Measurements from ENCODE around the gene LRRC37A.
"Not testable (repeated sequence)": the region's sequence is repeated elsewhere in the genome, so short reads cannot be mapped to it uniquely, and the experiment has no call there.

DNA sequence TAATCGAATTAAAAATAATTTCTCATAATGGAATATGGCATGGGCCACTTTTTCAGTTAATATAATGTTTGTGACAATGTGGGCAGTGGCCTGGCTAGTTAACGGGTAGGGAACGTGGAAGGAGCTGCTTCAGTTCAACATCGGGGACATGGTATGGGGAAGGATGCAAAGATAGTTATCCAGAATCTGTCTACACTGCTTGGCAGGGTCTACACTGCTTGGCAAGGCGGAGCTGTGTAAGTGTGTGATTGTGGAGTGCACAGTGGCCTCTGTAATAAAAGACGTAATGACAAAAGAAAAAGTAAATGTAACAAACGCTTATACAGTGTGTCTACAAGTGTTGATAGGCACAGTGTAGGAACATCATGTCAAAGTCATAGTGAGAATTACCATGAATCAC, 7.3 kb upstream of the LRRC37A start:
- TF ChIP-seq EZH2 (IDR thresholded peaks at IDR 0.05; ENCODE audit: borderline replicate concordance, low read depth, low read length, severe bottlenecking); POLR2A (IDR thresholded peaks at IDR 0.05; ENCODE audit: low read depth, low read length): not testable (repeated sequence)
- TF ChIP-seq, protein P1, sequence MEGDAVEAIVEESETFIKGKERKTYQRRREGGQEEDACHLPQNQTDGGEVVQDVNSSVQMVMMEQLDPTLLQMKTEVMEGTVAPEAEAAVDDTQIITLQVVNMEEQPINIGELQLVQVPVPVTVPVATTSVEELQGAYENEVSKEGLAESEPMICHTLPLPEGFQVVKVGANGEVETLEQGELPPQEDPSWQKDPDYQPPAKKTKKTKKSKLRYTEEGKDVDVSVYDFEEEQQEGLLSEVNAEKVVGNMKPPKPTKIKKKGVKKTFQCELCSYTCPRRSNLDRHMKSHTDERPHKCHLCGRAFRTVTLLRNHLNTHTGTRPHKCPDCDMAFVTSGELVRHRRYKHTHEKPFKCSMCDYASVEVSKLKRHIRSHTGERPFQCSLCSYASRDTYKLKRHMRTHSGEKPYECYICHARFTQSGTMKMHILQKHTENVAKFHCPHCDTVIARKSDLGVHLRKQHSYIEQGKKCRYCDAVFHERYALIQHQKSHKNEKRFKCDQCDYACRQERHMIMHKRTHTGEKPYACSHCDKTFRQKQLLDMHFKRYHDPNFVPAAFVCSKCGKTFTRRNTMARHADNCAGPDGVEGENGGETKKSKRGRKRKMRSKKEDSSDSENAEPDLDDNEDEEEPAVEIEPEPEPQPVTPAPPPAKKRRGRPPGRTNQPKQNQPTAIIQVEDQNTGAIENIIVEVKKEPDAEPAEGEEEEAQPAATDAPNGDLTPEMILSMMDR (IDR thresholded peaks at IDR 0.05; ENCODE audit: extremely low read depth in 1 of 2, insufficient read depth in 1 of 2, low read depth in 1 of 2, low read length in 2 of 2), result not testable (repeated sequence)
